Measurements from ENCODE around the gene LRRFIP1. TPM values are rescaled to one million over a fixed set of nuclear protein-coding genes. Genes with fewer than 3 reads are reported as not detected.

Gene LRRFIP1
- total and polyA plus RNA-seq, 9 of the 15 experiments (the other 6 are each of a cell fraction or from before 2014, with no cell fraction given): 13.1 to 45.2 (median 31.3) TPM

GRCh38 chr2:237717366-237718276 lies 90.2 kb downstream of the LRRFIP1 start:
- ATAC-seq (no peak), DNase-seq (ENCODE audit: extremely low read depth in 1 of 4, low spot score in 3 of 4) (no peak), FAIRE-seq (no peak)
- Histone ChIP-seq H3K9ac (ENCODE audit: insufficient read depth in 1 of 2, low read depth in 2 of 2, low read length in 2 of 2) (no peak overlapping the region), H3K4me1 (replicated peaks in 1 of 2; ENCODE audit: control insufficient read depth in 2 of 2, insufficient read depth in 2 of 2, low read length in 2 of 2) (no peaks in the 10 kb centered on the region), H3K4me2 (ENCODE audit: insufficient read depth, low read length) (no peak overlapping the region), H3K9me1 (ENCODE audit: control insufficient read depth, insufficient read depth, low read length) (no peaks in the 10 kb centered on the region), H2AFZ (ENCODE audit: low read depth, low read length) (no peak overlapping the region), H3K9me3 (replicated peaks; ENCODE audit: control insufficient read depth, insufficient read depth, low read depth, low read length) (no peaks in the 10 kb centered on the region), H3K27ac (ENCODE audit: extremely low read depth, low read depth, low read length) (no peak overlapping the region), H3K79me2 (ENCODE audit: control insufficient read depth, insufficient read depth, low read length) (no peaks in the 10 kb centered on the region), H3K27me3 (ENCODE audit: control insufficient read depth in 2 of 2, insufficient read depth in 2 of 2, low read length in 2 of 2) (no peaks in the 10 kb centered on the region), H4K20me1 (replicated peaks; ENCODE audit: control insufficient read depth, insufficient read depth, low read length) (0 out of 2 replicates have a peak, but pooled peaks cover 4% of the 10 kb centered on the region), H3K36me3 (ENCODE audit: control insufficient read depth, insufficient read depth, low read length) (0 out of 3 replicates have a peak, but pooled peaks cover 6% of the 10 kb centered on the region), H3K4me3 (no peak overlapping the region)
- CTCF ChIA-PET (ENCODE audit: low intra/inter-chr PET ratio): no interaction called here
- TF ChIP-seq NFE2 (IDR thresholded peaks at IDR 0.05; ENCODE audit: low read depth) (no peak), YY1 (IDR thresholded peaks at IDR 0.05; ENCODE audit: borderline replicate concordance in 1 of 3, control insufficient read depth in 1 of 3, extremely low read depth in 1 of 3, insufficient read depth in 3 of 3, insufficient read length in 1 of 3, insufficient replicate concordance in 2 of 3, low read depth in 1 of 3, low read length in 2 of 3) (no peak)
- in situ Hi-C loops (cut with MboI): no loop called here
- 91% methylated on average over 19 of the region's 24 CpGs for WGBS (ENCODE audit: insufficient coverage, low coverage, missing lambda C conversion rate)
- BruUV-seq (replicated peaks): no TSS peak
- intact Hi-C loops (cut with micrococcal nuclease): no loop called here
- POLR2A ChIA-PET: no interaction called here

- 0 out of 5 replicates have a peak, but pooled peaks cover 0 to under 1% of the 10 kb centered on the region in 2 experiments for H3K4me1 ChIP-seq (replicated peaks in 1 of 2; ENCODE audit: control insufficient read depth in 2 of 2, insufficient read depth in 2 of 2, low read length in 2 of 2)
- no peaks in the 10 kb centered on the region for H3K9me1 ChIP-seq (ENCODE audit: control insufficient read depth, insufficient read depth, low read length)
- WGBS (ENCODE audit: insufficient coverage, low coverage, missing lambda C conversion rate): 91% methylated on average over 6 of the region's 9 CpGs
- H4K20me1 ChIP-seq (replicated peaks; ENCODE audit: control insufficient read depth, insufficient read depth, low read length): 0 out of 2 replicates have a peak, but pooled peaks cover 4% of the 10 kb centered on the region
- H3K36me3 ChIP-seq (ENCODE audit: control insufficient read depth, insufficient read depth, low read length): 0 out of 3 replicates have a peak, but pooled peaks cover 6% of the 10 kb centered on the region
- BruUV-seq (replicated peaks): no TSS peak
- H2AFZ ChIP-seq (ENCODE audit: low read depth, low read length): no peak overlapping the region
- in situ Hi-C loops (cut with MboI): no loop called here
- H3K79me2 ChIP-seq (ENCODE audit: control insufficient read depth, insufficient read depth, low read length): no peaks in the 10 kb centered on the region
- intact Hi-C loops (cut with micrococcal nuclease): no loop called here
- no peak for FAIRE-seq
- H3K27me3 ChIP-seq (ENCODE audit: control insufficient read depth in 2 of 2, insufficient read depth in 2 of 2, low read length in 2 of 2): no peaks in the 10 kb centered on the region
- CTCF ChIA-PET (ENCODE audit: low intra/inter-chr PET ratio): no interaction called here
- no peak overlapping the region for H3K4me2 ChIP-seq (ENCODE audit: insufficient read depth, low read length)
- no peak for DNase-seq (ENCODE audit: extremely low read depth in 1 of 4, low spot score in 3 of 4)
- POLR2A ChIA-PET: no interaction called here
- no peak for ATAC-seq
- no peak overlapping the region for H3K27ac ChIP-seq (ENCODE audit: extremely low read depth, low read depth, low read length)
- no peak overlapping the region for H3K9ac ChIP-seq (ENCODE audit: insufficient read depth in 1 of 2, low read depth in 2 of 2, low read length in 2 of 2)
- H3K4me3 ChIP-seq: no peak overlapping the region
- no peaks in the 10 kb centered on the region for H3K9me3 ChIP-seq (replicated peaks; ENCODE audit: control insufficient read depth, insufficient read depth, low read depth, low read length)
- no peak for TF ChIP-seq KDM5B (IDR thresholded peaks at IDR 0.05; ENCODE audit: insufficient replicate concordance, low read depth, low read length)
- no peak for TF ChIP-seq NFIC (IDR thresholded peaks at IDR 0.05)
- TF ChIP-seq HCFC1 (IDR thresholded peaks at IDR 0.05; ENCODE audit: low read depth, low read length): no peak
Observed at GRCh38 chr2:237718277-237718634, 90.9 kb downstream of the LRRFIP1 start.

All from K562 (cell line).